DOHH2 (cell line): ENCODE data around the gene NUP210L.

ENCODE experiments used
- H3F3A ChIP-seq: fragments of 200-600 bp; sonication (generic), shearing (Covaris generic); 2 replicates; pipeline ENCODE4 v1.6.0; 2016; ENCODE audit warnings: antibody characterized with exemption, mild to moderate bottlenecking; ENCODE audit not compliant: control insufficient read depth, insufficient read depth
- H3K27ac ChIP-seq: fragments of 200-600 bp; sonication (generic); 2 replicates; pipeline ENCODE4 v1.5.1; 2014; ENCODE audit warnings: low read depth, mild to moderate bottlenecking, low read length, moderate library complexity
- H3K27me3 ChIP-seq: fragments of 200-600 bp; sonication (generic); 2 replicates; pipeline ENCODE4 v1.6.1; 2014; ENCODE audit warnings: mild to moderate bottlenecking, low read length, mixed read lengths; ENCODE audit not compliant: control insufficient read depth
- H3K36me3 ChIP-seq: fragments of 200-600 bp; sonication (generic); 2 replicates; pipeline ENCODE4 v1.6.1; 2014; ENCODE audit warnings: mild to moderate bottlenecking, low read length, moderate library complexity, mixed read lengths; ENCODE audit not compliant: control insufficient read depth
- H3K4me1 ChIP-seq: fragments of 200-600 bp; sonication (generic); 2 replicates; pipeline ENCODE4 v1.6.1; 2014; ENCODE audit warnings: mild to moderate bottlenecking, low read length, mixed read lengths; ENCODE audit not compliant: control insufficient read depth
- H3K4me2 ChIP-seq: fragments of 200-600 bp; sonication (generic); 2 replicates; pipeline ENCODE4 v1.6.0; 2014; ENCODE audit warnings: mild to moderate bottlenecking, low read length, moderate library complexity
- H3K4me3 ChIP-seq: fragments of 200-600 bp; sonication (generic); 2 replicates; pipeline ENCODE4 v1.5.1; 2014; ENCODE audit warnings: mild to moderate bottlenecking, low read length, mixed read lengths
- H3K79me2 ChIP-seq: fragments of 200-600 bp; sonication (generic); 2 replicates; pipeline ENCODE4 v1.6.1; 2014; ENCODE audit warnings: mild to moderate bottlenecking, low read length, mixed read lengths; ENCODE audit not compliant: control insufficient read depth
- H3K9me2 ChIP-seq: fragments of 200-600 bp; sonication (generic); replicated peaks from 2 replicates; pipeline ENCODE4 v1.6.1; 2014; ENCODE audit warnings: mild to moderate bottlenecking, low read length, mixed read lengths; ENCODE audit not compliant: control insufficient read depth
- H3K9me3 ChIP-seq: fragments of 200-600 bp; sonication (generic); 2 replicates; pipeline ENCODE4 v1.6.1; 2014; ENCODE audit warnings: antibody characterized with exemption, low read length, mixed read lengths; ENCODE audit not compliant: control insufficient read depth, insufficient read depth
- H4K20me1 ChIP-seq: fragments of 200-600 bp; sonication (generic); 2 replicates; pipeline ENCODE4 v1.6.0; 2014; ENCODE audit warnings: low read depth, mild to moderate bottlenecking, antibody characterized with exemption, low read length, moderate library complexity; ENCODE audit not compliant: control insufficient read depth, insufficient read depth
- EZH2phosphoT487 ChIP-seq: fragments of 200-600 bp; sonication (generic); IDR thresholded peaks from 2 replicates; pipeline ENCODE4 v1.6.1; 2017; ENCODE audit warnings: borderline replicate concordance, mild to moderate bottlenecking, antibody characterized with exemption, low read length, moderate library complexity, mixed read lengths
- TF ChIP-seq, protein P1 (sequence below): fragments of 200-600 bp; sonication (generic); IDR thresholded peaks from one replicate; pipeline ENCODE4 v1.5.1; 2014; ENCODE audit warnings: antibody characterized with exemption, mild to moderate bottlenecking, low read depth, low read length; ENCODE audit not compliant: poor library complexity, severe bottlenecking

NUP210L gene

DNA sequence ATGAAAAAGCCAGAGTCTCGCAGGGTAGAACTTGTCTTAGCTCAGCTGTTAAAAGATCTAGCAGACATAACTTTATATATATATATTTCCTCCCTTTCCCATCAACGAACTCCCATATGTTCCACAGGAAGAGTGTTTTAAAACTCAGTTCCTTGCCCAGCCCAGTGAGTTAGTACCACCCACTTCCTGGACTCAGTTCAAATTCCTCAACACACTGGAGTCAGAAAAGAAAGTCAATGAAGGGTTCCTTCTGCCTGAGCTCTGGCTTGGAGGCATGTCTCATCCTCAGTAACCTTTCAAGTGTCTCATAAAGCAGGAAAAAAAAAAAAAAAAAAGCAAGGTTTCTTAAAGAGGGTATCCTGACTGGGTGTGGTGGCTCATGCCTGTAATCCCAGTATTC, 21.5 kb upstream of the NUP210L start:
- H3K79me2 ChIP-seq: peaks cover 78% of the 10 kb centered on the region
- H4K20me1 ChIP-seq: peaks cover 41% of the 10 kb centered on the region
- TF ChIP-seq, protein P1, sequence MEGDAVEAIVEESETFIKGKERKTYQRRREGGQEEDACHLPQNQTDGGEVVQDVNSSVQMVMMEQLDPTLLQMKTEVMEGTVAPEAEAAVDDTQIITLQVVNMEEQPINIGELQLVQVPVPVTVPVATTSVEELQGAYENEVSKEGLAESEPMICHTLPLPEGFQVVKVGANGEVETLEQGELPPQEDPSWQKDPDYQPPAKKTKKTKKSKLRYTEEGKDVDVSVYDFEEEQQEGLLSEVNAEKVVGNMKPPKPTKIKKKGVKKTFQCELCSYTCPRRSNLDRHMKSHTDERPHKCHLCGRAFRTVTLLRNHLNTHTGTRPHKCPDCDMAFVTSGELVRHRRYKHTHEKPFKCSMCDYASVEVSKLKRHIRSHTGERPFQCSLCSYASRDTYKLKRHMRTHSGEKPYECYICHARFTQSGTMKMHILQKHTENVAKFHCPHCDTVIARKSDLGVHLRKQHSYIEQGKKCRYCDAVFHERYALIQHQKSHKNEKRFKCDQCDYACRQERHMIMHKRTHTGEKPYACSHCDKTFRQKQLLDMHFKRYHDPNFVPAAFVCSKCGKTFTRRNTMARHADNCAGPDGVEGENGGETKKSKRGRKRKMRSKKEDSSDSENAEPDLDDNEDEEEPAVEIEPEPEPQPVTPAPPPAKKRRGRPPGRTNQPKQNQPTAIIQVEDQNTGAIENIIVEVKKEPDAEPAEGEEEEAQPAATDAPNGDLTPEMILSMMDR: no peak
- no peak for TF ChIP-seq EZH2phosphoT487
- H3K36me3 ChIP-seq: peaks cover 88% of the 10 kb centered on the region
- H3K27ac ChIP-seq: no peak overlapping the region
- H3K4me2 ChIP-seq: no peak overlapping the region
- no peaks in the 10 kb centered on the region for H3K9me3 ChIP-seq
- no peaks in the 10 kb centered on the region for H3F3A ChIP-seq
- no peaks in the 10 kb centered on the region for H3K27me3 ChIP-seq
- no peak overlapping the region for H3K4me3 ChIP-seq
- no peaks in the 10 kb centered on the region for H3K9me2 ChIP-seq
- peaks cover 50% of the 10 kb centered on the region for H3K4me1 ChIP-seq

DNA sequence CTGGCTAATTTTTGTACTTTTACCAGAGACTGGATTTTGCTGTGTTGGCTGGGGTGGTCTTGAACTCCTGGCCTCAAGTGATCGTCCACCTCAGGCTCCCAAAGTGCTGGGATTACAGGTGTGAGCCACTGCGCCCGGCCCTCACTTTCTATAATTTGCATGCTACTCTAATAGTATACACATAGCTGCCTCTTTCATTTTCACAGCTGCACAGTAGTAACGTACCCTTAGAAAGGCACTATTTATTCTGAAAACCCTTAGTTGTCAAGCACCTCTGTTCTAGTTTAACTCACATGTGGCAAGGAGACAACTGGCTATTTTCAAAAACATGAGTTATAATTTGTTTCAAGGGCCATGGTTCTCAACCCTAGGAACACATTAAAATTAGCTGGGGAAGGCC, 19.8 kb upstream of the NUP210L start:
- no peak overlapping the region for H3K4me3 ChIP-seq

DNA sequence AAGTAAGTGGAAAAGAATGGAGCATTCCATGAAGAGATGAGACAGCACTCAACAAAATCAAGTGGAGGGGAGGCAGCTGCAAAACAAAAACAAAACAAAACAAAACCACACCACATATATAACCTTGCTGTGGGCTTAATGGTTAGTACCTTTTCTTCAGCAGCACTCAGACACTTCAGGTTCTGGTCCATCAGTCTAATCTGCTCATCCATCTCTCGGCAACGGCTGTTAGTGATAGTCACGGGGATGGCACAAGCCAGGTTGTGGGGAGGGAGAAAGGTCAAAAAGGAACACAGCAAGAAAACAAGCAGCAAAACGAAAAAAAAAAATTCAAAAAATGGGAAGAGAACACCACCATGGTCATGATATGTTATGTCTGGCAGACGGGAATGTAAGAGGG, 17.0 kb upstream of the NUP210L start:
- peaks cover 45% of the 10 kb centered on the region for H3K79me2 ChIP-seq
- no peaks in the 10 kb centered on the region for H3K9me2 ChIP-seq
- H3K9me3 ChIP-seq: no peaks in the 10 kb centered on the region
- peaks cover 7% of the 10 kb centered on the region for H3K4me1 ChIP-seq
- no peak overlapping the region for H3K4me3 ChIP-seq
- H3F3A ChIP-seq: no peaks in the 10 kb centered on the region
- no peaks in the 10 kb centered on the region for H3K27me3 ChIP-seq
- TF ChIP-seq, protein P1: no peak
- H3K4me2 ChIP-seq: no peak overlapping the region
- no peak overlapping the region for H3K27ac ChIP-seq
- peaks cover 5% of the 10 kb centered on the region; the same call in 1 of the 2 replicates for H4K20me1 ChIP-seq
- peaks cover 92% of the 10 kb centered on the region for H3K36me3 ChIP-seq

More for the DNA sequence above, 19.8 kb upstream of the NUP210L start:
- H4K20me1 ChIP-seq: peaks cover 30% of the 10 kb centered on the region
- no peak overlapping the region for H3K4me2 ChIP-seq
- no peaks in the 10 kb centered on the region for H3F3A ChIP-seq
- TF ChIP-seq EZH2phosphoT487: no peak
- TF ChIP-seq, protein P1: no peak
- H3K4me1 ChIP-seq: peaks cover 35% of the 10 kb centered on the region
- H3K27me3 ChIP-seq: no peaks in the 10 kb centered on the region
- H3K9me3 ChIP-seq: no peaks in the 10 kb centered on the region
- peaks cover 63% of the 10 kb centered on the region for H3K79me2 ChIP-seq
- peaks cover 92% of the 10 kb centered on the region for H3K36me3 ChIP-seq
- no peaks in the 10 kb centered on the region for H3K9me2 ChIP-seq
- no peak overlapping the region for H3K27ac ChIP-seq

DNA sequence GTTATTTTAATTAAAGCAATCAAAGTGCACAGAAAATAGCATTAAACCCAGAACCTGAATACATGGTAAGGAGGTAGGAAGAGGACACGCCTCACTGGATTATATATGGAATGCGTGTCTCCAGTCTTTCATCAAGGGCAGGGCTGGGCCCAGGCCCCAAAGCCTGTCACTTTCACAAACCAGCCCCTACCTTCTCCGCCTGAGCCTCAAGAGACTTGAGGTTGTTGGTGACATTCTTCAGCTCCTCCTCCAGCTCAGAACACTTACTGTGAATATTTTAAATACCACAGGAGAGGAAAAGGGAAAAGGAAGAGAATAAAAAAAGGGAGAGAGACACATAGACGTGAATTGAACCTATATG, 16.3 kb upstream of the NUP210L start:
- Histone ChIP-seq H3K27me3 (no peaks in the 10 kb centered on the region), H4K20me1 (peaks cover 5% of the 10 kb centered on the region; the same call in 1 of the 2 replicates), H3F3A (no peaks in the 10 kb centered on the region), H3K27ac (no peak overlapping the region), H3K9me3 (no peaks in the 10 kb centered on the region), H3K4me3 (no peak overlapping the region), H3K9me2 (no peaks in the 10 kb centered on the region), H3K36me3 (peaks cover 91% of the 10 kb centered on the region), H3K4me1 (peaks cover under 1% of the 10 kb centered on the region), H3K79me2 (peaks cover 38% of the 10 kb centered on the region), H3K4me2 (no peak overlapping the region)
- TF ChIP-seq, protein P1: no peak
- no peak for TF ChIP-seq EZH2phosphoT487
